Measurements from ENCODE around the gene KCNJ10. TPM values are rescaled to one million over a fixed set of nuclear protein-coding genes. Genes with fewer than 3 reads are reported as not detected.

The KCNJ10 gene
- total RNA-seq, 1 donor from 2014 or later, result not detected

- Mint-ChIP-seq H3K27me3 (ENCODE audit: insufficient read depth) (peaks cover 19% of the 10 kb centered on the region), H3K4me3 (no peak overlapping the region), H3K36me3 (ENCODE audit: low read depth) (no peaks in the 10 kb centered on the region), H3K4me1 (ENCODE audit: low read depth) (peaks cover 9% of the 10 kb centered on the region), H3K9me3 (no peaks in the 10 kb centered on the region), H3K27ac (no peak overlapping the region)
- intact Hi-C loops (cut with micrococcal nuclease), result no loop called here
- no peak for DNase-seq (ENCODE audit: low spot score)
Measured at GRCh38 chr1:160017592-160017991, 52.4 kb downstream of the KCNJ10 start.

GRCh38 chr1:160011781-160012180 lies 58.2 kb downstream of the KCNJ10 start:
- Mint-ChIP-seq H3K36me3 (ENCODE audit: low read depth) (no peaks in the 10 kb centered on the region), H3K4me3 (no peak overlapping the region), H3K9me3 (no peaks in the 10 kb centered on the region), H3K27ac (no peak overlapping the region), H3K27me3 (ENCODE audit: insufficient read depth) (peaks cover 21% of the 10 kb centered on the region), H3K4me1 (ENCODE audit: low read depth) (no peaks in the 10 kb centered on the region)
- intact Hi-C loops (cut with micrococcal nuclease), result no loop called here
- DNase-seq (ENCODE audit: low spot score), result no peak

- Mint-ChIP-seq H3K27ac (no peak overlapping the region), H3K36me3 (ENCODE audit: low read depth) (no peaks in the 10 kb centered on the region), H3K4me3 (no peak overlapping the region), H3K4me1 (ENCODE audit: low read depth) (no peaks in the 10 kb centered on the region), H3K9me3 (no peaks in the 10 kb centered on the region), H3K27me3 (ENCODE audit: insufficient read depth) (peaks cover 21% of the 10 kb centered on the region)
- intact Hi-C loops (cut with micrococcal nuclease), result no loop called here
- no peak for DNase-seq (ENCODE audit: low spot score)
Measured at GRCh38 chr1:160009801-160010200, 60.2 kb downstream of the KCNJ10 start.

GRCh38 chr1:160009081-160009480 lies 60.9 kb downstream of the KCNJ10 start:
- Mint-ChIP-seq H3K36me3 (ENCODE audit: low read depth) (no peaks in the 10 kb centered on the region), H3K4me1 (ENCODE audit: low read depth) (no peaks in the 10 kb centered on the region), H3K4me3 (no peak overlapping the region), H3K27ac (no peak overlapping the region), H3K9me3 (no peaks in the 10 kb centered on the region), H3K27me3 (ENCODE audit: insufficient read depth) (peaks cover 21% of the 10 kb centered on the region)
- intact Hi-C loops (cut with micrococcal nuclease), result no loop called here
- DNase-seq (ENCODE audit: low spot score), result no peak

GRCh38 chr1:160007577-160008200 lies 62.3 kb downstream of the KCNJ10 start:
- Mint-ChIP-seq H3K27me3 (ENCODE audit: insufficient read depth) (peaks cover 15% of the 10 kb centered on the region), H3K4me1 (ENCODE audit: low read depth) (no peaks in the 10 kb centered on the region), H3K9me3 (no peaks in the 10 kb centered on the region), H3K4me3 (no peak overlapping the region), H3K27ac (no peak overlapping the region), H3K36me3 (ENCODE audit: low read depth) (no peaks in the 10 kb centered on the region)
- no peak for DNase-seq (ENCODE audit: low spot score)
- intact Hi-C loops (cut with micrococcal nuclease), result loop anchor here (1.0 to 2.0 kb wide), 4 partner anchors 25 to 847 kb away; no protein-coding TSS in a partner anchor

- Mint-ChIP-seq H3K36me3 (ENCODE audit: low read depth) (no peaks in the 10 kb centered on the region), H3K4me3 (no peak overlapping the region), H3K4me1 (ENCODE audit: low read depth) (no peaks in the 10 kb centered on the region), H3K27me3 (ENCODE audit: insufficient read depth) (peaks cover 18% of the 10 kb centered on the region), H3K27ac (no peak overlapping the region), H3K9me3 (no peaks in the 10 kb centered on the region)
- intact Hi-C loops (cut with micrococcal nuclease), result loop anchor here (1.0 to 2.0 kb wide), 4 partner anchors 26 to 846 kb away; partner anchors contain the start of gene DUSP23
- DNase-seq (ENCODE audit: low spot score), result peak; percentile 55
Measured at GRCh38 chr1:160006312-160006940, 63.5 kb downstream of the KCNJ10 start.

GRCh38 chr1:160005070-160005469 lies 64.9 kb downstream of the KCNJ10 start:
- DNase-seq (ENCODE audit: low spot score), result no peak
- H3K36me3 Mint-ChIP-seq (ENCODE audit: low read depth), result no peaks in the 10 kb centered on the region
- no peaks in the 10 kb centered on the region for H3K4me1 Mint-ChIP-seq (ENCODE audit: low read depth)
- intact Hi-C loops (cut with micrococcal nuclease), result no loop called here
- H3K4me3 Mint-ChIP-seq, result no peak overlapping the region
- no peaks in the 10 kb centered on the region for H3K9me3 Mint-ChIP-seq
- H3K27me3 Mint-ChIP-seq (ENCODE audit: insufficient read depth), result peaks cover 21% of the 10 kb centered on the region
- H3K27ac Mint-ChIP-seq, result no peak overlapping the region

- H3K27me3 Mint-ChIP-seq (ENCODE audit: insufficient read depth), result peaks cover 17% of the 10 kb centered on the region
- intact Hi-C loops (cut with micrococcal nuclease), result no loop called here
- no peak overlapping the region for H3K27ac Mint-ChIP-seq
Measured at GRCh38 chr1:160004425-160004824, 65.5 kb downstream of the KCNJ10 start.

DNA sequence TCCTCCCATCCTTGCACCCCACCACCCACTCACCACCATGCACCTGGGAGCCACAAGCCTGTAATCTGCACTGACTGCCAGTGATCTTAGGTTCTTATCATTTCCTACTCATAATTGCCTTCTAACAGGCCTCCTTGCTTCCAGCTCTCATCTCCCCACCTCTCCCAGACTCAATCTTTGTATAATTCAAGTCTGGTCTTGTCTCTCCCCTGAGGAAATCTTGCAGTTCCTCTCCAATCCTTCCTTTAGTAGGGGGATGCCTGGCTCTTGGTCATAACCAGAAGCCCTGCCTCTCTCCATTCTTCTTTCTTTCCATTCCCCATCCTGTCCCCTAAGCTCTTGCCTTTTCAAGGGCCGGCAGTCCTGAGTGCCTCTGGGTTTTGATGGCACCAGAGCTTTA lies 66.0 kb downstream of the KCNJ10 start:
- H3K36me3 Mint-ChIP-seq (ENCODE audit: low read depth), result no peaks in the 10 kb centered on the region
- intact Hi-C loops (cut with micrococcal nuclease), result no loop called here
- no peak for DNase-seq (ENCODE audit: low spot score)
- H3K27me3 Mint-ChIP-seq (ENCODE audit: insufficient read depth), result peaks cover 21% of the 10 kb centered on the region
- H3K27ac Mint-ChIP-seq, result peak overlapping the region; percentile 32
- H3K4me1 Mint-ChIP-seq (ENCODE audit: low read depth), result no peaks in the 10 kb centered on the region
- no peaks in the 10 kb centered on the region for H3K9me3 Mint-ChIP-seq
- H3K4me3 Mint-ChIP-seq, result no peak overlapping the region

More at GRCh38 chr1:160004425-160004824, 65.5 kb downstream of the KCNJ10 start:
- no peaks in the 10 kb centered on the region for H3K36me3 Mint-ChIP-seq (ENCODE audit: low read depth)
- H3K4me3 Mint-ChIP-seq, result no peak overlapping the region
- H3K4me1 Mint-ChIP-seq (ENCODE audit: low read depth), result no peaks in the 10 kb centered on the region
- H3K9me3 Mint-ChIP-seq, result no peaks in the 10 kb centered on the region
- no peak for DNase-seq (ENCODE audit: low spot score)

GRCh38 chr1:160001440-160001839 lies 68.5 kb downstream of the KCNJ10 start:
- DNase-seq (ENCODE audit: low spot score), result no peak
- Mint-ChIP-seq H3K9me3 (no peaks in the 10 kb centered on the region), H3K4me3 (no peak overlapping the region), H3K36me3 (ENCODE audit: low read depth) (no peaks in the 10 kb centered on the region), H3K4me1 (ENCODE audit: low read depth) (no peaks in the 10 kb centered on the region), H3K27me3 (ENCODE audit: insufficient read depth) (peaks cover 29% of the 10 kb centered on the region), H3K27ac (no peak overlapping the region)
- intact Hi-C loops (cut with micrococcal nuclease), result no loop called here

DNA sequence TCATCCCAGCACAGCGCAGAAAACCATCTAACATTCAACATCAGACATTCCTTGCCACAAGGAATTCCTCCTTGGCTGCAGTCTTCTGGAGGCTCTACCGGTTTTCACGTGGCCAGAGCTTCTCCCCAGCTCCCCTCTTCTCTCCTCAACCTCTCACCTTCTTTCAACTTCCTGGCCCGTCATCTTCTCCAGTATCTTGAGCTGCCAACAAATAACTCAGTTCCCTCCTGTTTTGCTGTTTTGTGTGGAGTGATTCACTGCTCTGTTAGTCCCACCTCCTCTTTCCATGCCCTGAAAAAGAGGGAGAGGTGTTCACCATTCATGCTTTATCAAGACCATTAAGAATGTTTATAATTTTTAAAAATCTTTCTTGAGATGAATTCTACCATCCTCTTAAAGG lies 70.8 kb downstream of the KCNJ10 start:
- intact Hi-C loops (cut with micrococcal nuclease), result no loop called here

GRCh38 chr1:159996653-159997052 lies 73.3 kb downstream of the KCNJ10 start:
- H3K4me1 Mint-ChIP-seq (ENCODE audit: low read depth), result peaks cover 3% of the 10 kb centered on the region
- no peak overlapping the region for H3K27ac Mint-ChIP-seq
- H3K9me3 Mint-ChIP-seq, result no peaks in the 10 kb centered on the region
- no peak overlapping the region for H3K4me3 Mint-ChIP-seq
- intact Hi-C loops (cut with micrococcal nuclease), result no loop called here
- peaks cover 47% of the 10 kb centered on the region for H3K27me3 Mint-ChIP-seq (ENCODE audit: insufficient read depth)
- H3K36me3 Mint-ChIP-seq (ENCODE audit: low read depth), result no peaks in the 10 kb centered on the region
- DNase-seq (ENCODE audit: low spot score), result no peak

More for the DNA sequence above, 70.8 kb downstream of the KCNJ10 start:
- no peaks in the 10 kb centered on the region for H3K9me3 Mint-ChIP-seq
- no peaks in the 10 kb centered on the region for H3K36me3 Mint-ChIP-seq (ENCODE audit: low read depth)
- H3K27me3 Mint-ChIP-seq (ENCODE audit: insufficient read depth), result peaks cover 49% of the 10 kb centered on the region
- no peaks in the 10 kb centered on the region for H3K4me1 Mint-ChIP-seq (ENCODE audit: low read depth)
- no peak for DNase-seq (ENCODE audit: low spot score)
- H3K27ac Mint-ChIP-seq, result no peak overlapping the region
- H3K4me3 Mint-ChIP-seq, result no peak overlapping the region

DNA sequence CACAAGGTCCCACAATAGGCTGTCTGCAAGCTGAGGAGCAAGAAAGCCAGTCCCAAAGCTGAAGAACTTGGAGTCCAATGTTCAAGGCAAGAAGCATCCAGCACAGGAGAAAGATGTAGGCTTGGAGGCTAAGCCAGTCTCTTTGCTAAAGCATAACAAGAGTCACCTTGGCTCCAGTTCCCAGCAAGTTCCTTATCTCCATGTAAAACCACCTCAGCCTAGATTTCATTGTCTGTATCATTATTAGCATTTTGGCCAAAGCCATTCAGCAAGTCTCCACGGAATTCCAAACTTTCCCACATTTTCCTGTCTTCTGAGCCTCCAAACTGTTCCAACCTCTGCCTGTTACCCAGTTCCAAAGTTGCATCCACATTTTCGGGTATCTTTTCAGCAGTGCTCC lies 75.1 kb downstream of the KCNJ10 start:
- Mint-ChIP-seq H3K36me3 (ENCODE audit: low read depth) (no peaks in the 10 kb centered on the region), H3K4me3 (no peak overlapping the region), H3K27me3 (ENCODE audit: insufficient read depth) (peaks cover 37% of the 10 kb centered on the region), H3K27ac (no peak overlapping the region), H3K9me3 (no peaks in the 10 kb centered on the region), H3K4me1 (ENCODE audit: low read depth) (peaks cover 11% of the 10 kb centered on the region)
- intact Hi-C loops (cut with micrococcal nuclease), result loop anchor here (1.0 kb wide), 1 partner anchor 32 kb away; no protein-coding TSS in a partner anchor
- DNase-seq (ENCODE audit: low spot score), result no peak

All from activated T-helper 1 cell treated with anti-CD3 and anti-CD28 coated beads, Interleukin-12 subunit alpha, Interleukin-12 subunit beta, Interleukin-2, Interleukin-4 antibody, amounts not matched to agents 30 ng/mL and 10 ng/mL and 1 ng/mL, durations not matched to agents 14 hours and 24 hours and 36 hours (primary cell).